ENCODE measurements around the gene NR4A3.

GRCh38 chr9:99807276-99807852, 14.3 kb upstream of the NR4A3 start:
- TF ChIP-seq CTCF (IDR thresholded peaks at IDR 0.05; ENCODE audit: borderline replicate concordance, extremely low read depth, low read length, poor library complexity, severe bottlenecking) (peak; percentile 87), EZH2 (IDR thresholded peaks at IDR 0.05; ENCODE audit: borderline replicate concordance, low read depth, low read length, severe bottlenecking) (no peak)

Measured in DND-41 (cell line).